C4-2B (cell line): ENCODE results near the gene AGO4.

Experiments
- CTCF ChIP-seq: fragments of 450-650 bp; conservative IDR thresholded peaks from 2 replicates; pipeline ENCODE4 v1.5.1; 2017; ENCODE audit warnings: mild to moderate bottlenecking
- ZFX ChIP-seq: fragments of 450-650 bp; IDR thresholded peaks from 2 replicates; pipeline ENCODE4 v1.6.1; 2017

GRCh38 chr1:35870651-35871309, 63.0 kb downstream of the AGO4 start:
- no peak for TF ChIP-seq CTCF
- TF ChIP-seq ZFX: no peak
